Effector CD4-positive, alpha-beta T cell (primary cell): Measurements from ENCODE around the gene CIRBP.
"Not testable (repeated sequence)": the region's sequence is repeated elsewhere in the genome, so short reads cannot be mapped to it uniquely, and the experiment has no call there.

Source experiments
- DNase-seq: peaks from one replicate; pipeline ENCODE4 v3.0.0-alpha.2; 2020

The CIRBP gene

GRCh38 chr19:1293782-1294604 lies 24.9 kb downstream of the CIRBP start:
- no peak for DNase-seq

GRCh38 chr19:1294688-1295087 lies 25.6 kb downstream of the CIRBP start:
- no peak for DNase-seq

GRCh38 chr19:1295169-1296012 lies 26.3 kb downstream of the CIRBP start:
- DNase-seq, result peak; percentile 23

- DNase-seq, result no peak
Measured at GRCh38 chr19:1296078-1296477, 26.9 kb downstream of the CIRBP start.

- DNase-seq, result no peak
Measured at GRCh38 chr19:1296575-1297271, 27.6 kb downstream of the CIRBP start.

- DNase-seq, result no peak
Measured at GRCh38 chr19:1298235-1298634, 29.1 kb downstream of the CIRBP start.

- DNase-seq, result no peak
Measured at GRCh38 chr19:1299801-1300200, 30.7 kb downstream of the CIRBP start.

GRCh38 chr19:1300744-1301490 lies 31.8 kb downstream of the CIRBP start:
- DNase-seq, result no peak

GRCh38 chr19:1302533-1303239 lies 33.6 kb downstream of the CIRBP start:
- DNase-seq, result no peak

- DNase-seq, result no peak
Measured at GRCh38 chr19:1304197-1304924, 35.2 kb downstream of the CIRBP start.

- not testable (repeated sequence) for DNase-seq
Measured at GRCh38 chr19:1305354-1305753, 36.2 kb downstream of the CIRBP start.

- no peak for DNase-seq
Measured at GRCh38 chr19:1307320-1307719, 38.2 kb downstream of the CIRBP start.

GRCh38 chr19:1307755-1308303 lies 38.7 kb downstream of the CIRBP start:
- no peak for DNase-seq

- DNase-seq, result no peak
Measured at GRCh38 chr19:1308718-1309117, 39.6 kb downstream of the CIRBP start.

- DNase-seq, result no peak
Measured at GRCh38 chr19:1309977-1310852, 41.1 kb downstream of the CIRBP start.

- no peak for DNase-seq
Measured at GRCh38 chr19:1310853-1311180, 41.7 kb downstream of the CIRBP start.

- DNase-seq, result no peak
Measured at GRCh38 chr19:1311543-1312091, 42.5 kb downstream of the CIRBP start.

- DNase-seq, result no peak
Measured at GRCh38 chr19:1312767-1313694, 43.9 kb downstream of the CIRBP start.
